ENCODE data around the gene C1R.

- TF ChIP-seq CTCF (IDR thresholded peaks at IDR 0.05 in 8 of 11, conservative IDR thresholded peaks at IDR 0.05 in 3 of 11): no peak
- TF ChIP-seq POLR2AphosphoS5 (IDR thresholded peaks at IDR 0.05): no peak
Observed at GRCh38 chr12:7101047-7101693, 8.9 kb upstream of the C1R start.
